ENCODE data around the gene EPX. TPM values are rescaled to one million over a fixed set of nuclear protein-coding genes. Genes with fewer than 3 reads are reported as not detected.
"Not testable (repeated sequence)": the region's sequence is repeated elsewhere in the genome, so short reads cannot be mapped to it uniquely, and the experiment has no call there.

Gene EPX, protein sequence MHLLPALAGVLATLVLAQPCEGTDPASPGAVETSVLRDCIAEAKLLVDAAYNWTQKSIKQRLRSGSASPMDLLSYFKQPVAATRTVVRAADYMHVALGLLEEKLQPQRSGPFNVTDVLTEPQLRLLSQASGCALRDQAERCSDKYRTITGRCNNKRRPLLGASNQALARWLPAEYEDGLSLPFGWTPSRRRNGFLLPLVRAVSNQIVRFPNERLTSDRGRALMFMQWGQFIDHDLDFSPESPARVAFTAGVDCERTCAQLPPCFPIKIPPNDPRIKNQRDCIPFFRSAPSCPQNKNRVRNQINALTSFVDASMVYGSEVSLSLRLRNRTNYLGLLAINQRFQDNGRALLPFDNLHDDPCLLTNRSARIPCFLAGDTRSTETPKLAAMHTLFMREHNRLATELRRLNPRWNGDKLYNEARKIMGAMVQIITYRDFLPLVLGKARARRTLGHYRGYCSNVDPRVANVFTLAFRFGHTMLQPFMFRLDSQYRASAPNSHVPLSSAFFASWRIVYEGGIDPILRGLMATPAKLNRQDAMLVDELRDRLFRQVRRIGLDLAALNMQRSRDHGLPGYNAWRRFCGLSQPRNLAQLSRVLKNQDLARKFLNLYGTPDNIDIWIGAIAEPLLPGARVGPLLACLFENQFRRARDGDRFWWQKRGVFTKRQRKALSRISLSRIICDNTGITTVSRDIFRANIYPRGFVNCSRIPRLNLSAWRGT
- total RNA-seq: not detected

DNA sequence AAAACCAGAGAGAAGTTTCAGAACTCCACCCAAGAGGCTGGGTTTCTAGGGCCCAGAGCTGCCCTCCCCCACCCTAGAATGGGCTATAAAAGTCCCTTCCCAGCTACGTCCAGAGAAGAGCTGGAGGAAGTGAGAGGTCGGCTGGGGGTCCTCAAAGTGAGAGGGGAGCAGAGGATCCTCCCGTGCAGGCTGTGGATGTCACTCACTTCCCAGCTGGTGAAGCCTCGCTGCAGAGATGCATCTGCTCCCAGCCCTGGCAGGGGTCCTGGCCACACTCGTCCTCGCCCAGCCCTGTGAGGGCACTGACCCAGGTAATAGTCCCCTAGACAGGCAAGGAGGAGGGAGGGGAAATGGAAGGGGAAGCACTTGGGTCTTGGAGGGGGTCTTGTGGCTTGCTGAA is at the start of gene EPX:
EPX (plus strand) TSS at position 115 of the 400 bp plus-strand sequence; CDS start at position 236, 121 bp downstream.
- DNase-seq (ENCODE audit: low spot score in 2 of 2): no peak
- intact Hi-C loops (cut with DNase I; ENCODE audit: low total_unique reads): no loop called here
- TF ChIP-seq, protein P1, sequence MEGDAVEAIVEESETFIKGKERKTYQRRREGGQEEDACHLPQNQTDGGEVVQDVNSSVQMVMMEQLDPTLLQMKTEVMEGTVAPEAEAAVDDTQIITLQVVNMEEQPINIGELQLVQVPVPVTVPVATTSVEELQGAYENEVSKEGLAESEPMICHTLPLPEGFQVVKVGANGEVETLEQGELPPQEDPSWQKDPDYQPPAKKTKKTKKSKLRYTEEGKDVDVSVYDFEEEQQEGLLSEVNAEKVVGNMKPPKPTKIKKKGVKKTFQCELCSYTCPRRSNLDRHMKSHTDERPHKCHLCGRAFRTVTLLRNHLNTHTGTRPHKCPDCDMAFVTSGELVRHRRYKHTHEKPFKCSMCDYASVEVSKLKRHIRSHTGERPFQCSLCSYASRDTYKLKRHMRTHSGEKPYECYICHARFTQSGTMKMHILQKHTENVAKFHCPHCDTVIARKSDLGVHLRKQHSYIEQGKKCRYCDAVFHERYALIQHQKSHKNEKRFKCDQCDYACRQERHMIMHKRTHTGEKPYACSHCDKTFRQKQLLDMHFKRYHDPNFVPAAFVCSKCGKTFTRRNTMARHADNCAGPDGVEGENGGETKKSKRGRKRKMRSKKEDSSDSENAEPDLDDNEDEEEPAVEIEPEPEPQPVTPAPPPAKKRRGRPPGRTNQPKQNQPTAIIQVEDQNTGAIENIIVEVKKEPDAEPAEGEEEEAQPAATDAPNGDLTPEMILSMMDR (IDR thresholded peaks at IDR 0.05): no peak
- TF ChIP-seq POLR2A (IDR thresholded peaks at IDR 0.05): no peak
- WGBS, 2 donors: 44 to 50% methylated on average over 6 of the region's 6 CpGs
- H3K4me3 ChIP-seq (ENCODE audit: low read depth, poor library complexity, severe bottlenecking): no peak within 1 kb of the TSS

DNA sequence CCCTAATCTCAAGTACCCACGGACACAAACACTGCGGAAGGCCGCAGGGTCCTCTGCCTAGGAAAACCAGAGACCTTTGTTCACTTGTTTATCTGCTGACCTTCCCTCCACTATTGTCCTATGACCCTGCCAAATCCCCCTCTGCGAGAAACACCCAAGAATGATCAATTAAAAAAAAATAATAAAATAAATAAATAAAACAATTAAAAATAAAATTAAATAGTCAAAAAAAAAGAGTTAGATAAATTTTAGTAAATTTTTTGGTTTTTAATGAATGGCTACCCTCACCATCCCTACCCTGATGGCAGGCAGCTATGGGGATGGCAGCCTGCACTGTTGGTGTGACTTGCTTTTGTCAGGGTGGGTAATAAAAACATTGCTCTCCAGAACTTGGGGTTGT is 49.2 kb upstream of the EPX start:
- H3K4me3 ChIP-seq (ENCODE audit: low read depth, poor library complexity, severe bottlenecking); intact Hi-C loops (cut with DNase I; ENCODE audit: low total_unique reads); DNase-seq (ENCODE audit: low spot score in 2 of 2): not testable (repeated sequence)
- 91 to 94% methylated on average over 4 of the region's 4 CpGs for WGBS, 2 donors

DNA sequence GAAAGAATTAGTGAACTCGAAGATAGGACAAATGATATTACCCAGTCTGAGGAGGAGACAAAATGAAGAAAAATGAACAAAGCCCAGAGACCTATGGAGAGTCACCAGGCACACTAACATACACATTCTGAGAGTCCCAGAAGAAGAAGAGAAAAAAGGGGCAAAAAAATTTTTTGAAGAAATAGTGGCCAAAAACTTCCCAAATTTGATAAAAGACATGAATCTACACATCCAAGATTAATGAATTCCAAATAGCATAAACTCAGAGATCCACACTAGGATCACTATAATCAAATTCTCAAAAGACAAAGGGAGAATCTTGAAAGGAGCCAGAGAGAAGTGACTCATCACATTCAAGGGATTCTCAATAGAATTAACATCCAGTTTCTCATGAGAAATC is 47.7 kb upstream of the EPX start:
- 82 to 87% methylated on average over 1 of the region's 1 CpG for WGBS, 2 donors
- DNase-seq (ENCODE audit: low spot score in 2 of 2): no peak
- no peak overlapping the region for H3K4me3 ChIP-seq (ENCODE audit: low read depth, poor library complexity, severe bottlenecking)
- TF ChIP-seq POLR2A (IDR thresholded peaks at IDR 0.05): no peak
- TF ChIP-seq, protein P1 (IDR thresholded peaks at IDR 0.05): no peak
- intact Hi-C loops (cut with DNase I; ENCODE audit: low total_unique reads): no loop called here

DNA sequence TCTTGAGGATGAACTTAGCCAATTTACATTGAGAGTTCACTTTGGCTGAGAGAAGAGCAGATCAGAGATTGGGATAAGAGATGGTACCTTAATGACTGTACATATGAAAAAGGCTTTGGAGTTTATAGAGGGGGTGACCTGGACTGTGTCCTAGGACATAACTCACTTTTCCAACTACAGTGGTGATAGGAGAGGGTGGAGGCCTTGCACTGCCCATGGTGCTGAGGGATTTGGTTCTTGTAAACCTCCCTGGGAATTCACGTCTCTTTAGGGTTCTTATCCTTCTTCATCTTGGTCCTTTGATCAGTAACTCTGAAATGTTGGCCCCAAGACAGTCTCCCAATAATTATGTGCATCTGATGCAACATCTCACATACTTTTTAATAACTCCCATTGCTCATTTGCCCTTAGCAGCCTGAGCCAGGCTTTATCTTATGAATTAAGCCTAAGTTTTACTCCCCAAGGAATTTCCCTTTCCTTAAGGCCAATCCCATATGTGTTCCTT is 44.5 kb upstream of the EPX start, which contains the start of gene OR4D1:
OR4D1 (plus strand) TSS at position 455 of the 505 bp plus-strand sequence. CDS start 6,770 bp downstream, outside the sequence.
- DNase-seq (ENCODE audit: low spot score in 2 of 2): no peak
- WGBS, 2 donors: 42 to 55% methylated on average over 1 of the region's 1 CpG
- intact Hi-C loops (cut with DNase I; ENCODE audit: low total_unique reads): no loop called here
- TF ChIP-seq, protein P1 (IDR thresholded peaks at IDR 0.05): no peak
- TF ChIP-seq POLR2A (IDR thresholded peaks at IDR 0.05): no peak
- no peak within 1 kb of the TSS for H3K4me3 ChIP-seq (ENCODE audit: low read depth, poor library complexity, severe bottlenecking)

DNA sequence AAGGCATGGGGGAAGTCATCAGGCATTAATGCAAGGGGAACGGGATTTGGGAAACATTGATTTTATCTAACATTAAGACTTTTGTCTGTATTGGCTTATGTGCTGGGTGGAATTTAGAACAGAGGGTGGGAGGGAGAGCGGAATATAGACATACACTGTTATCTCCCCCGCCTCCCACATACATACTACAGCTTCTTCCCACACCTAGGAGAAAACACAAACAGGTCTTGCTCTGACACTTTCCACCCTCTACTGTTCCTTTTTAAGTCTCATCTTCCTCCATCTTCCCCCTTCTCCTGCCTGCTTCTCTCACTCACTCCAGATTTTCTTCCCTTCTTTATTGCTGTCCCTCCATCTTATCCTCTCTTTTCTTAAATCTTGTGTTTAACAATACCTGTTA is 43.9 kb upstream of the EPX start:
- WGBS, 2 donors: 78 to 84% methylated on average over 3 of the region's 3 CpGs
- TF ChIP-seq, protein P1 (IDR thresholded peaks at IDR 0.05): no peak
- TF ChIP-seq POLR2A (IDR thresholded peaks at IDR 0.05): no peak
- no peak overlapping the region for H3K4me3 ChIP-seq (ENCODE audit: low read depth, poor library complexity, severe bottlenecking)
- no peak for DNase-seq (ENCODE audit: low spot score in 2 of 2)
- intact Hi-C loops (cut with DNase I; ENCODE audit: low total_unique reads): no loop called here

DNA sequence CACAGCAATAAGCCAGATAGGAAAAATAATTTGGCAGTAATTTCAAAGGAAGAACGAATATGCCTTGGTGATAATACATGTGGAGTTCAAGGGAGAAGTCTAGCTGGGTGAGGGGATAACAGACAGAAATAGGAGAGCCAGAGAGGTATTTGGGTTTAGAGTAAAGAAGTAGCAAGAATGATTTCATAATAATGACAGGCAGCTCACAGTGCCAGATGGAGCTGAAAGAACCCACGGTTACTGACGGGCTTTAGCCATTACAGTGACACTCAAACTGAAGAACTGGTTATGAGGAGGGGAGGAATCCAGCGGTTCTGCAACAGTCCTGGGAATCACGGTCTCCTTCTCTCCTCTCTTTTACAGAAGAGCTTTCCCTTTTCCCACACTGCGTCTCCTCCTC is 42.1 kb upstream of the EPX start:
- no peak for TF ChIP-seq POLR2A (IDR thresholded peaks at IDR 0.05)
- H3K4me3 ChIP-seq (ENCODE audit: low read depth, poor library complexity, severe bottlenecking): no peak overlapping the region
- WGBS, 2 donors: 41 to 53% methylated on average over 6 of the region's 6 CpGs
- intact Hi-C loops (cut with DNase I; ENCODE audit: low total_unique reads): no loop called here
- DNase-seq (ENCODE audit: low spot score in 2 of 2): no peak
